WTC11 (cell line): Measurements from ENCODE around the gene ZNF236. TPM values are rescaled to one million over a fixed set of nuclear protein-coding genes. Genes with fewer than 3 reads are reported as not detected.

Experiments
- ATAC-seq: fragments of 200-7000 bp; cut with Tn5 transposase; 2 replicates; pipeline ENCODE4 v1.10.0; 2021; ENCODE audit warnings: mild to moderate bottlenecking, moderate library complexity
- CTCF ChIA-PET: fragments of 300-600 bp; sonication (Branson Sonifier 250); formaldehyde crosslinking; loops from one replicate; lab custom pipeline; 2021; ENCODE audit warnings: antibody characterized with exemption; lab: Charles Lee
- POLR2A ChIA-PET: fragments of 350-600 bp; sonication (Branson Sonifier 250); formaldehyde crosslinking; loops from one replicate; lab custom pipeline; 2021; ENCODE audit warnings: antibody characterized with exemption; lab: Charles Lee
- DNase-seq: peaks from one replicate; pipeline ENCODE4 v3.0.0; 2021; ENCODE audit warnings: low spot score
- H3K27ac Mint-ChIP-seq: 2 replicates; pipeline ENCODE4 v1.8.0; 2021; ENCODE audit warnings: mixed read lengths
- H3K27me3 Mint-ChIP-seq: 2 replicates; pipeline ENCODE4 v1.8.0; 2021; ENCODE audit warnings: low read depth, mild to moderate bottlenecking, moderate library complexity, mixed read lengths
- H3K36me3 Mint-ChIP-seq: 2 replicates; pipeline ENCODE4 v1.8.0; 2021; ENCODE audit warnings: mixed read lengths
- H3K4me1 Mint-ChIP-seq: 2 replicates; pipeline ENCODE4 v1.8.0; 2022; ENCODE audit warnings: mixed read lengths
- H3K4me3 Mint-ChIP-seq: 2 replicates; pipeline ENCODE4 v1.8.0; 2021; ENCODE audit warnings: mild to moderate bottlenecking, moderate library complexity, mixed read lengths
- H3K9me3 Mint-ChIP-seq: 2 replicates; pipeline ENCODE4 v1.8.0; 2021; ENCODE audit warnings: mixed read lengths
- ATF1 ChIP-seq: sonication (generic); formaldehyde crosslinking; IDR thresholded peaks from 2 replicates; pipeline ENCODE4 v1.8.1; 2023; ENCODE audit warnings: mild to moderate bottlenecking, moderate library complexity, missing genetic modification reagents
- CREB1 ChIP-seq: sonication (generic); formaldehyde crosslinking; IDR thresholded peaks from 2 replicates; pipeline ENCODE4 v1.8.0; 2023; ENCODE audit warnings: mild to moderate bottlenecking, missing genetic modification reagents
- CREM ChIP-seq: sonication (generic); formaldehyde crosslinking; IDR thresholded peaks from 2 replicates; pipeline ENCODE4 v1.8.1; 2022; ENCODE audit warnings: mild to moderate bottlenecking, missing genetic modification reagents, moderate library complexity
- FOXP1 ChIP-seq: sonication (generic); formaldehyde crosslinking; IDR thresholded peaks from 2 replicates; pipeline ENCODE4 v1.8.0; 2022; ENCODE audit warnings: missing genetic modification reagents, mild to moderate bottlenecking, moderate library complexity, borderline replicate concordance
- GABPB1 ChIP-seq: sonication (generic); formaldehyde crosslinking; IDR thresholded peaks from 2 replicates; pipeline ENCODE4 v1.8.1; 2023; ENCODE audit warnings: mild to moderate bottlenecking, missing genetic modification reagents
- MXD4 ChIP-seq: fragments of 250-450 bp; sonication (Bioruptor Pico); IDR thresholded peaks from 2 replicates; pipeline ENCODE4 v1.8.0; 2021; ENCODE audit warnings: mild to moderate bottlenecking, moderate library complexity, borderline replicate concordance
- NFYB ChIP-seq: sonication (generic); formaldehyde crosslinking; conservative IDR thresholded peaks from 2 replicates; pipeline ENCODE4 v1.8.0; 2022; ENCODE audit warnings: low read depth, missing genetic modification reagents
- PRRX2 ChIP-seq: fragments of 250-450 bp; sonication (Bioruptor Pico); IDR thresholded peaks from 2 replicates; pipeline ENCODE4 v1.8.0; 2021; ENCODE audit warnings: mild to moderate bottlenecking
- RELA ChIP-seq: sonication (generic); formaldehyde crosslinking; IDR thresholded peaks from 2 replicates; pipeline ENCODE4 v1.8.1; 2022; ENCODE audit warnings: missing genetic modification reagents, mild to moderate bottlenecking, borderline replicate concordance
- ZNF138 ChIP-seq: sonication (generic); formaldehyde crosslinking; conservative IDR thresholded peaks from 2 replicates; pipeline ENCODE4 v1.8.1; 2022; ENCODE audit warnings: mild to moderate bottlenecking, moderate library complexity, missing genetic modification reagents
- ZNF219 ChIP-seq: sonication (generic); formaldehyde crosslinking; IDR thresholded peaks from 2 replicates; pipeline ENCODE4 v1.8.0; 2023; ENCODE audit warnings: missing genetic modification reagents, mild to moderate bottlenecking, borderline replicate concordance
- ZNF263 ChIP-seq: sonication (generic); formaldehyde crosslinking; IDR thresholded peaks from 2 replicates; pipeline ENCODE4 v1.8.1; 2022; ENCODE audit warnings: low read depth, mild to moderate bottlenecking, moderate library complexity, missing genetic modification reagents
- ZNF317 ChIP-seq: sonication (generic); formaldehyde crosslinking; IDR thresholded peaks from 2 replicates; pipeline ENCODE4 v1.8.1; 2023; ENCODE audit warnings: low read depth, mild to moderate bottlenecking, moderate library complexity, missing genetic modification reagents, borderline replicate concordance
- ZNF671 ChIP-seq: fragments of 250-450 bp; sonication (Bioruptor Pico); IDR thresholded peaks from 2 replicates; pipeline ENCODE4 v1.8.0; 2021; ENCODE audit warnings: mild to moderate bottlenecking
- total RNA-seq: library from RNA; stranded (reverse); gene quantifications from 3 replicates; pipeline ENCODE4 v1.2.3, GENCODE V29; 2021
- TF ChIP-seq, protein P1 (sequence below): sonication (generic); formaldehyde crosslinking; IDR thresholded peaks from 2 replicates; pipeline ENCODE4 v1.8.1; 2022; ENCODE audit warnings: low read depth, missing genetic modification reagents, borderline replicate concordance
- TF ChIP-seq, protein P2 (sequence below): sonication (generic); formaldehyde crosslinking; IDR thresholded peaks from 2 replicates; pipeline ENCODE4 v1.8.1; 2023; ENCODE audit warnings: mild to moderate bottlenecking, missing genetic modification reagents
- TF ChIP-seq, protein P3 (sequence below): sonication (generic); formaldehyde crosslinking; IDR thresholded peaks from 2 replicates; pipeline ENCODE4 v1.8.1; 2022; ENCODE audit warnings: missing genetic modification reagents, borderline replicate concordance
- TF ChIP-seq, protein P4 (sequence below): fragments of 250-450 bp; sonication (Bioruptor Pico); IDR thresholded peaks from 2 replicates; pipeline ENCODE4 v1.9.0; 2021; ENCODE audit warnings: mild to moderate bottlenecking
- TF ChIP-seq, protein P5 (sequence below): sonication (generic); formaldehyde crosslinking; IDR thresholded peaks from 2 replicates; pipeline ENCODE4 v1.8.0; 2022; ENCODE audit warnings: mild to moderate bottlenecking, missing genetic modification reagents
- TF ChIP-seq, protein P6 (sequence below): sonication (generic); formaldehyde crosslinking; IDR thresholded peaks from 2 replicates; pipeline ENCODE4 v1.8.1; 2023; ENCODE audit warnings: mild to moderate bottlenecking, moderate library complexity, missing genetic modification reagents
- TF ChIP-seq, protein P7 (sequence below): fragments of 200-600 bp; IDR thresholded peaks from 2 replicates; pipeline ENCODE4 v1.8.0; 2022; ENCODE audit warnings: antibody characterized with exemption

ZNF236 gene
- total RNA-seq, 1 experiment from 2014 or later, result 19.9 TPM

DNA sequence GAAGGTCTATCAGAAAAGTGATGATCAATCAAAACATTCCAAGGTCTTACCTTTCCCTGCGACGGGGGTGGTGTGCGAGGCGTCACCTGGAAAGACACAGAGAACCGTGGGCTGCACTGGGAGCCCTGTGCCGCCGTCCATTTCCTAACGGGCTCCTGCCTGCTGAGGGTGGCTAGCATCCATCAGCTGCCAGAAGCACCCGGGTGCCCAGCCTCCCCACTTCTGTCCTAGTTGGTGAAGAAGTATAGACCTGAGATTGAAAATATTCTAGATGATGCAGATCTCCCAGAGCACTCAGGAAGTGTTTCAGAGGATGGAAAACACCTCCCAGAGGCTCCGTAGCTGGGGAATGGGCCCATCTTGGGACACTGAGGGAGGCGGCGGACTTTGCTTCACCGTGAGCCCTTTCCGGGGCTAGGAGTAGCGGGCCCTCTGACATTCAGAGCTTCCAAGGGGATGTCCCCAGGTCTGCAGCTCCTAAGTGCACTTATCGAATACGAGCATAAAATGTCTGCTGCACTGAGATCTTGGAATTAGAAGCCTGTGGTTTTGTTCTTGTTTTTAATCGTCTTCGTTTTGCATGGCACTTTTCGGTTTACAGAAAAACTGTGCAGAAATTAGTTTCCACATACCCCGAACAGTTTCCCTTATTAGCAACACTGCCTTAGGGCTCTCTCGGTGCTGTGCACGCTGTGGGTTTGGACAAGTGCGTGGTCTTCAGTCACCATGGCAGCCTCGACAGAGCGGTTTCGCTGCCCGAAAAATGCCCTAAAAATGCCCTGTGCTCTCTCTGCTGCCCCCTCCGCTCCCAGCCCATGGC, 166.7 kb downstream of the ZNF236 start:
- ATAC-seq, result no peak
- TF ChIP-seq ATF1 (no peak), ZNF671 (CRISPR knock-in tag) (no peak), FOXP1 (CRISPR knock-in tag) (no peak), RELA (no peak)
- TF ChIP-seq, protein P1, sequence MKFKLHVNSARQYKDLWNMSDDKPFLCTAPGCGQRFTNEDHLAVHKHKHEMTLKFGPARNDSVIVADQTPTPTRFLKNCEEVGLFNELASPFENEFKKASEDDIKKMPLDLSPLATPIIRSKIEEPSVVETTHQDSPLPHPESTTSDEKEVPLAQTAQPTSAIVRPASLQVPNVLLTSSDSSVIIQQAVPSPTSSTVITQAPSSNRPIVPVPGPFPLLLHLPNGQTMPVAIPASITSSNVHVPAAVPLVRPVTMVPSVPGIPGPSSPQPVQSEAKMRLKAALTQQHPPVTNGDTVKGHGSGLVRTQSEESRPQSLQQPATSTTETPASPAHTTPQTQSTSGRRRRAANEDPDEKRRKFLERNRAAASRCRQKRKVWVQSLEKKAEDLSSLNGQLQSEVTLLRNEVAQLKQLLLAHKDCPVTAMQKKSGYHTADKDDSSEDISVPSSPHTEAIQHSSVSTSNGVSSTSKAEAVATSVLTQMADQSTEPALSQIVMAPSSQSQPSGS, result no peak
- TF ChIP-seq, all 79 proteins: peak for 0
- H3K4me1 Mint-ChIP-seq, result peaks cover 20% of the 10 kb centered on the region
- H3K36me3 Mint-ChIP-seq, result no peaks in the 10 kb centered on the region
- H3K27me3 Mint-ChIP-seq, result no peaks in the 10 kb centered on the region; the same call in 1 of the 2 replicates
- ChIA-PET CTCF (interaction anchor here (0.8 to 2.8 kb wide), 4 partner anchors 8 to 73 kb away, joined by 3 to 11 read pairs (median 4); no protein-coding TSS in a partner anchor), POLR2A (no interaction called here)
- no peak overlapping the region for H3K4me3 Mint-ChIP-seq
- no peaks in the 10 kb centered on the region for H3K9me3 Mint-ChIP-seq
- no peak overlapping the region for H3K27ac Mint-ChIP-seq
- DNase-seq, result no peak

DNA sequence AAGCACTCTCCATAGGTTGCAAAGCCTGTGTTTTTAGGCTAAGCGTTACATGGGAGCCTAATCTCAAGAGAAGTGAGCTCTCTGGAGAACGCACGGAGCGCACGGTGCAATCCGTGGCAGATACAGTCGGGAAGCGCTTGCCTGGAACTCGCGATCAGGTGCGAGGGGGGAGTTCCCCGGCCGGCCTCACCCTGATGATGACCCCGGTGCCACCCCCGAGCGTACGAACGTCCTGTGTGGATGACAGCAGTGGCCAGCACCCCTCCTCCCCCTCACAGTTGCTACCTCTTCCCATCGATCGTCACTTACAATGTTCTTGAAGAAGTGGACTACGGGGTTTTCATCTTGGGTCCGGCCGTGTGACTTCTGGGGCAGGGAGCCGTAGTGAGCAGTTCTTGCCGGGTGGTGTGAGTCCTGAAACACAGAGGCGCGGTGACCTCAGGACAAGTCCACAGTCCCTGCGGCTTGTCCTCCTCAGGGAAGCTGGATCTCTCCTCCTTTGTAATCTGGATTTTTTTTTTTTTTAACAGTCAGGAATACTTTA, 167.4 kb downstream of the ZNF236 start:
- POLR2A ChIA-PET, result no interaction called here
- CTCF ChIA-PET, result interaction anchor here (1.3 to 2.8 kb wide), 2 partner anchors 11 to 14 kb away, joined by 3 to 11 read pairs; no protein-coding TSS in a partner anchor
- H3K4me3 Mint-ChIP-seq, result no peak overlapping the region
- TF ChIP-seq, protein P2, sequence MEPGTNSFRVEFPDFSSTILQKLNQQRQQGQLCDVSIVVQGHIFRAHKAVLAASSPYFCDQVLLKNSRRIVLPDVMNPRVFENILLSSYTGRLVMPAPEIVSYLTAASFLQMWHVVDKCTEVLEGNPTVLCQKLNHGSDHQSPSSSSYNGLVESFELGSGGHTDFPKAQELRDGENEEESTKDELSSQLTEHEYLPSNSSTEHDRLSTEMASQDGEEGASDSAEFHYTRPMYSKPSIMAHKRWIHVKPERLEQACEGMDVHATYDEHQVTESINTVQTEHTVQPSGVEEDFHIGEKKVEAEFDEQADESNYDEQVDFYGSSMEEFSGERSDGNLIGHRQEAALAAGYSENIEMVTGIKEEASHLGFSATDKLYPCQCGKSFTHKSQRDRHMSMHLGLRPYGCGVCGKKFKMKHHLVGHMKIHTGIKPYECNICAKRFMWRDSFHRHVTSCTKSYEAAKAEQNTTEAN (CRISPR knock-in tag), result no peak
- TF ChIP-seq NFYB (CRISPR knock-in tag), result no peak
- TF ChIP-seq PRRX2 (CRISPR knock-in tag), result no peak
- no peak for TF ChIP-seq GABPB1 (CRISPR knock-in tag)
- no peak for TF ChIP-seq CREB1 (CRISPR knock-in tag)
- TF ChIP-seq, protein P3, sequence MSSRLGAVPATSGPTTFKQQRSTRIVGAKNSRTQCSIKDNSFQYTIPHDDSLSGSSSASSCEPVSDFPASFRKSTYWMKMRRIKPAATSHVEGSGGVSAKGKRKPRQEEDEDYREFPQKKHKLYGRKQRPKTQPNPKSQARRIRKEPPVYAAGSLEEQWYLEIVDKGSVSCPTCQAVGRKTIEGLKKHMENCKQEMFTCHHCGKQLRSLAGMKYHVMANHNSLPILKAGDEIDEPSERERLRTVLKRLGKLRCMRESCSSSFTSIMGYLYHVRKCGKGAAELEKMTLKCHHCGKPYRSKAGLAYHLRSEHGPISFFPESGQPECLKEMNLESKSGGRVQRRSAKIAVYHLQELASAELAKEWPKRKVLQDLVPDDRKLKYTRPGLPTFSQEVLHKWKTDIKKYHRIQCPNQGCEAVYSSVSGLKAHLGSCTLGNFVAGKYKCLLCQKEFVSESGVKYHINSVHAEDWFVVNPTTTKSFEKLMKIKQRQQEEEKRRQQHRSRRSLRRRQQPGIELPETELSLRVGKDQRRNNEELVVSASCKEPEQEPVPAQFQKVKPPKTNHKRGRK (CRISPR knock-in tag), result no peak
- no peak for TF ChIP-seq MXD4
- TF ChIP-seq, protein P4, sequence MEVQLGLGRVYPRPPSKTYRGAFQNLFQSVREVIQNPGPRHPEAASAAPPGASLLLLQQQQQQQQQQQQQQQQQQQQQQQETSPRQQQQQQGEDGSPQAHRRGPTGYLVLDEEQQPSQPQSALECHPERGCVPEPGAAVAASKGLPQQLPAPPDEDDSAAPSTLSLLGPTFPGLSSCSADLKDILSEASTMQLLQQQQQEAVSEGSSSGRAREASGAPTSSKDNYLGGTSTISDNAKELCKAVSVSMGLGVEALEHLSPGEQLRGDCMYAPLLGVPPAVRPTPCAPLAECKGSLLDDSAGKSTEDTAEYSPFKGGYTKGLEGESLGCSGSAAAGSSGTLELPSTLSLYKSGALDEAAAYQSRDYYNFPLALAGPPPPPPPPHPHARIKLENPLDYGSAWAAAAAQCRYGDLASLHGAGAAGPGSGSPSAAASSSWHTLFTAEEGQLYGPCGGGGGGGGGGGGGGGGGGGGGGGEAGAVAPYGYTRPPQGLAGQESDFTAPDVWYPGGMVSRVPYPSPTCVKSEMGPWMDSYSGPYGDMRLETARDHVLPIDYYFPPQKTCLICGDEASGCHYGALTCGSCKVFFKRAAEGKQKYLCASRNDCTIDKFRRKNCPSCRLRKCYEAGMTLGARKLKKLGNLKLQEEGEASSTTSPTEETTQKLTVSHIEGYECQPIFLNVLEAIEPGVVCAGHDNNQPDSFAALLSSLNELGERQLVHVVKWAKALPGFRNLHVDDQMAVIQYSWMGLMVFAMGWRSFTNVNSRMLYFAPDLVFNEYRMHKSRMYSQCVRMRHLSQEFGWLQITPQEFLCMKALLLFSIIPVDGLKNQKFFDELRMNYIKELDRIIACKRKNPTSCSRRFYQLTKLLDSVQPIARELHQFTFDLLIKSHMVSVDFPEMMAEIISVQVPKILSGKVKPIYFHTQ (CRISPR knock-in tag), result no peak
- TF ChIP-seq ZNF138 (CRISPR knock-in tag), result no peak
- no peak for TF ChIP-seq ZNF317 (CRISPR knock-in tag)
- TF ChIP-seq ZNF263 (CRISPR knock-in tag), result no peak
- TF ChIP-seq, protein P5, sequence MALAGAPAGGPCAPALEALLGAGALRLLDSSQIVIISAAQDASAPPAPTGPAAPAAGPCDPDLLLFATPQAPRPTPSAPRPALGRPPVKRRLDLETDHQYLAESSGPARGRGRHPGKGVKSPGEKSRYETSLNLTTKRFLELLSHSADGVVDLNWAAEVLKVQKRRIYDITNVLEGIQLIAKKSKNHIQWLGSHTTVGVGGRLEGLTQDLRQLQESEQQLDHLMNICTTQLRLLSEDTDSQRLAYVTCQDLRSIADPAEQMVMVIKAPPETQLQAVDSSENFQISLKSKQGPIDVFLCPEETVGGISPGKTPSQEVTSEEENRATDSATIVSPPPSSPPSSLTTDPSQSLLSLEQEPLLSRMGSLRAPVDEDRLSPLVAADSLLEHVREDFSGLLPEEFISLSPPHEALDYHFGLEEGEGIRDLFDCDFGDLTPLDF (CRISPR knock-in tag), result no peak
- no peak for TF ChIP-seq ZNF671 (CRISPR knock-in tag)
- TF ChIP-seq, protein P6, sequence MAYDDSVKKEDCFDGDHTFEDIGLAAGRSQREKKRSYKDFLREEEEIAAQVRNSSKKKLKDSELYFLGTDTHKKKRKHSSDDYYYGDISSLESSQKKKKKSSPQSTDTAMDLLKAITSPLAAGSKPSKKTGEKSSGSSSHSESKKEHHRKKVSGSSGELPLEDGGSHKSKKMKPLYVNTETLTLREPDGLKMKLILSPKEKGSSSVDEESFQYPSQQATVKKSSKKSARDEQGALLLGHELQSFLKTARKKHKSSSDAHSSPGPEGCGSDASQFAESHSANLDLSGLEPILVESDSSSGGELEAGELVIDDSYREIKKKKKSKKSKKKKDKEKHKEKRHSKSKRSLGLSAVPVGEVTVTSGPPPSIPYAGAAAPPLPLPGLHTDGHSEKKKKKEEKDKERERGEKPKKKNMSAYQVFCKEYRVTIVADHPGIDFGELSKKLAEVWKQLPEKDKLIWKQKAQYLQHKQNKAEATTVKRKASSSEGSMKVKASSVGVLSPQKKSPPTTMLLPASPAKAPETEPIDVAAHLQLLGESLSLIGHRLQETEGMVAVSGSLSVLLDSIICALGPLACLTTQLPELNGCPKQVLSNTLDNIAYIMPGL (CRISPR knock-in tag), result no peak
- TF ChIP-seq, protein P7, sequence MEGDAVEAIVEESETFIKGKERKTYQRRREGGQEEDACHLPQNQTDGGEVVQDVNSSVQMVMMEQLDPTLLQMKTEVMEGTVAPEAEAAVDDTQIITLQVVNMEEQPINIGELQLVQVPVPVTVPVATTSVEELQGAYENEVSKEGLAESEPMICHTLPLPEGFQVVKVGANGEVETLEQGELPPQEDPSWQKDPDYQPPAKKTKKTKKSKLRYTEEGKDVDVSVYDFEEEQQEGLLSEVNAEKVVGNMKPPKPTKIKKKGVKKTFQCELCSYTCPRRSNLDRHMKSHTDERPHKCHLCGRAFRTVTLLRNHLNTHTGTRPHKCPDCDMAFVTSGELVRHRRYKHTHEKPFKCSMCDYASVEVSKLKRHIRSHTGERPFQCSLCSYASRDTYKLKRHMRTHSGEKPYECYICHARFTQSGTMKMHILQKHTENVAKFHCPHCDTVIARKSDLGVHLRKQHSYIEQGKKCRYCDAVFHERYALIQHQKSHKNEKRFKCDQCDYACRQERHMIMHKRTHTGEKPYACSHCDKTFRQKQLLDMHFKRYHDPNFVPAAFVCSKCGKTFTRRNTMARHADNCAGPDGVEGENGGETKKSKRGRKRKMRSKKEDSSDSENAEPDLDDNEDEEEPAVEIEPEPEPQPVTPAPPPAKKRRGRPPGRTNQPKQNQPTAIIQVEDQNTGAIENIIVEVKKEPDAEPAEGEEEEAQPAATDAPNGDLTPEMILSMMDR, result no peak
- no peak for TF ChIP-seq ZNF219 (CRISPR knock-in tag)
- no peak for TF ChIP-seq CREM (CRISPR knock-in tag)

More for the DNA sequence above, 167.4 kb downstream of the ZNF236 start:
- Mint-ChIP-seq H3K4me1 (peaks cover 18% of the 10 kb centered on the region), H3K27me3 (no peaks in the 10 kb centered on the region; the same call in 1 of the 2 replicates), H3K9me3 (no peaks in the 10 kb centered on the region), H3K27ac (no peak overlapping the region), H3K36me3 (no peaks in the 10 kb centered on the region)
- ATAC-seq (no peak), DNase-seq (no peak)
